ENCODE data around the gene RELN. TPM values are rescaled to one million over a fixed set of nuclear protein-coding genes. Genes with fewer than 3 reads are reported as not detected.

Gene RELN
- total and polyA plus RNA-seq, 2 of the 13 experiments (the other 11 are each of a cell fraction or from before 2014, with no cell fraction given) = 315 to 332 TPM

DNA sequence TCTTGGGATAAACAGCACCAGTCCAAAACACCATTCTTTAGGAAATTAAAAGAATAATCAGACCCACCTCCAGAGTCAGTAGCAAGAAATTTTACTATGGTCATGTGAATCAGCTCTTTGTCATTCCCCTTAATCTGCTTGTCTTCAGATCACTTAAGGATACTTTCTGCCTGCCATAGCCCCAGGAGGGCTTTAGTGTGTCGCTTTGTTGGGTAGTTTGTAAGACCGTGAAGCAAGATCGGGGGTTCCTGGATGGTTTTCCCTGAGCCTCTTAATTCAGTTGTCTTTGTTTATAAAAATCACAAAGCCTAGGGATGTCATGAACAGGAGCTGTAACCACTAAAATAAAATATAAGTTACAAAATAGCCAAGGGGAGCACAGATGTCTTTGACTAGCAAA lies 223.6 kb downstream of the RELN start:
- BruUV-seq (replicated peaks) = no TSS peak
- H3K9ac ChIP-seq (ENCODE audit: insufficient read depth, low read depth, low read length) = no peak overlapping the region
- ChIA-PET POLR2A (no interaction called here), CTCF (ENCODE audit: low intra/inter-chr PET ratio, low total read pairs) (no interaction called here)
- 86% methylated on average over 3 of the region's 3 CpGs for WGBS (ENCODE audit: low lambda C conversion rate)
- H3K36me3 ChIP-seq (replicated peaks in 1 of 2; ENCODE audit: control insufficient read depth in 1 of 2, insufficient read depth in 2 of 2, low read length in 2 of 2) = 0 out of 5 replicates have a peak, but pooled peaks cover 0 to 6% of the 10 kb centered on the region in 2 experiments
- no peak overlapping the region for H3K27ac ChIP-seq (ENCODE audit: extremely low read length, insufficient read depth, low read length)
- FAIRE-seq (no peak), ATAC-seq (no peak), DNase-seq (ENCODE audit: low spot score) (no peak)
- intact Hi-C loops (cut with micrococcal nuclease; ENCODE audit: unreplicated experiment) = no loop called here
- in situ Hi-C loops (cut with HindIII; ENCODE audit: extremely low pct_ligation_motif_present, low pct_unique_long_range_greater_than_20kb) = no loop called here
- no peak overlapping the region for H3K4me3 ChIP-seq (replicated peaks in 1 of 3; ENCODE audit: insufficient read depth in 1 of 3, low read depth in 2 of 3, low read length in 3 of 3)
- H4K20me1 ChIP-seq (ENCODE audit: insufficient read depth, low read length) = no peaks in the 10 kb centered on the region
- H3K27me3 ChIP-seq (ENCODE audit: control insufficient read depth in 1 of 2, insufficient read depth in 2 of 2, low read length in 2 of 2) = no peaks in the 10 kb centered on the region
- H3K4me2 ChIP-seq (ENCODE audit: low read depth, low read length) = no peak overlapping the region
- H3K4me1 ChIP-seq (ENCODE audit: insufficient read depth, low read length) = no peaks in the 10 kb centered on the region
- no peaks in the 10 kb centered on the region for H3K79me2 ChIP-seq (ENCODE audit: insufficient read depth, low read length)
- no peak overlapping the region for H2AFZ ChIP-seq (ENCODE audit: low read length)
- H3K9me3 ChIP-seq (ENCODE audit: low read length) = no peaks in the 10 kb centered on the region
- TF ChIP-seq FOSL2 (CRISPR knock-in tag; IDR thresholded peaks at IDR 0.05) (no peak), YEATS2 (CRISPR knock-in tag; IDR thresholded peaks at IDR 0.05; ENCODE audit: borderline replicate concordance) (no peak), DRAP1 (CRISPR knock-in tag; IDR thresholded peaks at IDR 0.05) (no peak), POLR2A (IDR thresholded peaks at IDR 0.05; ENCODE audit: insufficient read depth in 1 of 2, low read depth in 2 of 2, low read length in 2 of 2) (no peak), AGO2 (optimal IDR thresholded peaks at IDR 0.05; ENCODE audit: low read depth, low read length) (peak; percentile 4)

GRCh38 chr7:103764901-103765300 lies 224.6 kb downstream of the RELN start:
- WGBS (ENCODE audit: low lambda C conversion rate) = 79% methylated on average over 8 of the region's 8 CpGs
- Histone ChIP-seq H3K79me2 (ENCODE audit: insufficient read depth, low read length) (no peaks in the 10 kb centered on the region), H3K27me3 (ENCODE audit: control insufficient read depth in 1 of 2, insufficient read depth in 2 of 2, low read length in 2 of 2) (no peaks in the 10 kb centered on the region), H4K20me1 (ENCODE audit: insufficient read depth, low read length) (no peaks in the 10 kb centered on the region), H3K9me3 (ENCODE audit: low read length) (no peaks in the 10 kb centered on the region), H3K9ac (ENCODE audit: insufficient read depth, low read depth, low read length) (no peak overlapping the region), H3K4me3 (replicated peaks in 1 of 3; ENCODE audit: insufficient read depth in 1 of 3, low read depth in 2 of 3, low read length in 3 of 3) (no peak overlapping the region), H3K36me3 (replicated peaks in 1 of 2; ENCODE audit: control insufficient read depth in 1 of 2, insufficient read depth in 2 of 2, low read length in 2 of 2) (0 out of 5 replicates have a peak, but pooled peaks cover 0 to 6% of the 10 kb centered on the region in 2 experiments), H2AFZ (ENCODE audit: low read length) (no peak overlapping the region), H3K4me2 (ENCODE audit: low read depth, low read length) (no peak overlapping the region), H3K27ac (ENCODE audit: extremely low read length, insufficient read depth, low read length) (no peak overlapping the region), H3K4me1 (ENCODE audit: insufficient read depth, low read length) (no peaks in the 10 kb centered on the region)
- DNase-seq (ENCODE audit: low spot score) = no peak
- FAIRE-seq = no peak
- no peak for ATAC-seq
- ChIA-PET POLR2A (no interaction called here), CTCF (ENCODE audit: low intra/inter-chr PET ratio, low total read pairs) (no interaction called here)
- in situ Hi-C loops (cut with HindIII; ENCODE audit: extremely low pct_ligation_motif_present, low pct_unique_long_range_greater_than_20kb) = no loop called here
- TF ChIP-seq SOX5 (CRISPR knock-in tag; IDR thresholded peaks at IDR 0.05; ENCODE audit: borderline replicate concordance) (no peak), ZFP36L2 (CRISPR knock-in tag; IDR thresholded peaks at IDR 0.05) (no peak), RBM22 (optimal IDR thresholded peaks at IDR 0.05; ENCODE audit: low read length) (peak; percentile 60), MEIS1 (CRISPR knock-in tag; IDR thresholded peaks at IDR 0.05; ENCODE audit: borderline replicate concordance) (no peak)
- TF ChIP-seq, protein P1, sequence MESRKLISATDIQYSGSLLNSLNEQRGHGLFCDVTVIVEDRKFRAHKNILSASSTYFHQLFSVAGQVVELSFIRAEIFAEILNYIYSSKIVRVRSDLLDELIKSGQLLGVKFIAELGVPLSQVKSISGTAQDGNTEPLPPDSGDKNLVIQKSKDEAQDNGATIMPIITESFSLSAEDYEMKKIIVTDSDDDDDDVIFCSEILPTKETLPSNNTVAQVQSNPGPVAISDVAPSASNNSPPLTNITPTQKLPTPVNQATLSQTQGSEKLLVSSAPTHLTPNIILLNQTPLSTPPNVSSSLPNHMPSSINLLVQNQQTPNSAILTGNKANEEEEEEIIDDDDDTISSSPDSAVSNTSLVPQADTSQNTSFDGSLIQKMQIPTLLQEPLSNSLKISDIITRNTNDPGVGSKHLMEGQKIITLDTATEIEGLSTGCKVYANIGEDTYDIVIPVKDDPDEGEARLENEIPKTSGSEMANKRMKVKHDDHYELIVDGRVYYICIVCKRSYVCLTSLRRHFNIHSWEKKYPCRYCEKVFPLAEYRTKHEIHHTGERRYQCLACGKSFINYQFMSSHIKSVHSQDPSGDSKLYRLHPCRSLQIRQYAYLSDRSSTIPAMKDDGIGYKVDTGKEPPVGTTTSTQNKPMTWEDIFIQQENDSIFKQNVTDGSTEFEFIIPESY (CRISPR knock-in tag; IDR thresholded peaks at IDR 0.05) = no peak
- no TSS peak for BruUV-seq (replicated peaks)
- intact Hi-C loops (cut with micrococcal nuclease; ENCODE audit: unreplicated experiment) = no loop called here
